Measurements from ENCODE around the gene ARMC2. TPM values are rescaled to one million over a fixed set of nuclear protein-coding genes. Genes with fewer than 3 reads are reported as not detected.

Gene ARMC2
- total and polyA plus RNA-seq, 2 experiments from 2014 or later: 2.7 to 4.4 TPM

DNA sequence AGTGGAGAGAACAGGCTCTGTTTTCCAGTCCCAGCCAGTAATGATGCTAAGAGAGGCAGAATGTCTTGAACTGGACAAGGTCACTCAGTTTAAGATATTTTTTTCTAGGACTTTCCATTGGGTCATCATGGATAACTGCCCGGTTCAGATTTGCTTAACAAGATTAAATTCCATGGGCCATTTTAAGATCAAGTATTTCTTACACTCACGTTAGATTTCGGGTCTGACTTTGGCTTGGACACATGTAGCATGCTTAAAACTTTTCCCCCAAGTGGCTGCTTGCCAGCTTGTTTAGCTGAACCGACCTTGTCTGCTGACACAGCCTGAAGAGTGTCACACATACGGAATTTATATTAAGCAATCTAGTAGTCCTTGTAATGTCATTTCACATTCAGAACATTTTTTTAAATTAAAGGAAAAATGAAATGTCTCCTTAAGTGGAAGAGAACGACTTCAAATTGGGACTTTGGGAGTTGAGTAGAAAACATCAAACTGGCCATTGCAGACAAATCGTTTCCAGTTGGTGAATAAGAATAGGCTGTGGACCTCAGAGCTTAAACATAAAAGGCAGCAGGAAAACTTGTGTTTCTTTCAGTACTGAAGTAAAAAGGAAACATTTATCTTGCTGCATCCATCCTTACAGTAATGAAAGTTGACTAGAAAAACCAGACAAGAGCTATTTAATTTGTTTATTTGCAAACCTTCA is 29.0 kb downstream of the ARMC2 start:
- H3K4me1 Mint-ChIP-seq: peaks cover 21% of the 10 kb centered on the region
- no peak overlapping the region for H3K4me3 ChIP-seq
- H3K9me2 ChIP-seq (ENCODE audit: insufficient read depth): no peaks in the 10 kb centered on the region
- H3K36me3 ChIP-seq (ENCODE audit: insufficient read depth): no peaks in the 10 kb centered on the region
- H3K27me3 ChIP-seq (ENCODE audit: insufficient read depth): no peaks in the 10 kb centered on the region
- H3K27ac Mint-ChIP-seq: no peak overlapping the region
- no peak overlapping the region for H3K27ac ChIP-seq (ENCODE audit: low read depth)
- peaks cover 4% of the 10 kb centered on the region for H3K27me3 Mint-ChIP-seq (ENCODE audit: insufficient read depth, low read depth, poor library complexity)
- H3K4me2 ChIP-seq: no peak overlapping the region
- H3K4me3 Mint-ChIP-seq: no peak overlapping the region
- no peak for TF ChIP-seq NANOG (IDR thresholded peaks at IDR 0.05; ENCODE audit: borderline replicate concordance)
- TF ChIP-seq, protein P1, sequence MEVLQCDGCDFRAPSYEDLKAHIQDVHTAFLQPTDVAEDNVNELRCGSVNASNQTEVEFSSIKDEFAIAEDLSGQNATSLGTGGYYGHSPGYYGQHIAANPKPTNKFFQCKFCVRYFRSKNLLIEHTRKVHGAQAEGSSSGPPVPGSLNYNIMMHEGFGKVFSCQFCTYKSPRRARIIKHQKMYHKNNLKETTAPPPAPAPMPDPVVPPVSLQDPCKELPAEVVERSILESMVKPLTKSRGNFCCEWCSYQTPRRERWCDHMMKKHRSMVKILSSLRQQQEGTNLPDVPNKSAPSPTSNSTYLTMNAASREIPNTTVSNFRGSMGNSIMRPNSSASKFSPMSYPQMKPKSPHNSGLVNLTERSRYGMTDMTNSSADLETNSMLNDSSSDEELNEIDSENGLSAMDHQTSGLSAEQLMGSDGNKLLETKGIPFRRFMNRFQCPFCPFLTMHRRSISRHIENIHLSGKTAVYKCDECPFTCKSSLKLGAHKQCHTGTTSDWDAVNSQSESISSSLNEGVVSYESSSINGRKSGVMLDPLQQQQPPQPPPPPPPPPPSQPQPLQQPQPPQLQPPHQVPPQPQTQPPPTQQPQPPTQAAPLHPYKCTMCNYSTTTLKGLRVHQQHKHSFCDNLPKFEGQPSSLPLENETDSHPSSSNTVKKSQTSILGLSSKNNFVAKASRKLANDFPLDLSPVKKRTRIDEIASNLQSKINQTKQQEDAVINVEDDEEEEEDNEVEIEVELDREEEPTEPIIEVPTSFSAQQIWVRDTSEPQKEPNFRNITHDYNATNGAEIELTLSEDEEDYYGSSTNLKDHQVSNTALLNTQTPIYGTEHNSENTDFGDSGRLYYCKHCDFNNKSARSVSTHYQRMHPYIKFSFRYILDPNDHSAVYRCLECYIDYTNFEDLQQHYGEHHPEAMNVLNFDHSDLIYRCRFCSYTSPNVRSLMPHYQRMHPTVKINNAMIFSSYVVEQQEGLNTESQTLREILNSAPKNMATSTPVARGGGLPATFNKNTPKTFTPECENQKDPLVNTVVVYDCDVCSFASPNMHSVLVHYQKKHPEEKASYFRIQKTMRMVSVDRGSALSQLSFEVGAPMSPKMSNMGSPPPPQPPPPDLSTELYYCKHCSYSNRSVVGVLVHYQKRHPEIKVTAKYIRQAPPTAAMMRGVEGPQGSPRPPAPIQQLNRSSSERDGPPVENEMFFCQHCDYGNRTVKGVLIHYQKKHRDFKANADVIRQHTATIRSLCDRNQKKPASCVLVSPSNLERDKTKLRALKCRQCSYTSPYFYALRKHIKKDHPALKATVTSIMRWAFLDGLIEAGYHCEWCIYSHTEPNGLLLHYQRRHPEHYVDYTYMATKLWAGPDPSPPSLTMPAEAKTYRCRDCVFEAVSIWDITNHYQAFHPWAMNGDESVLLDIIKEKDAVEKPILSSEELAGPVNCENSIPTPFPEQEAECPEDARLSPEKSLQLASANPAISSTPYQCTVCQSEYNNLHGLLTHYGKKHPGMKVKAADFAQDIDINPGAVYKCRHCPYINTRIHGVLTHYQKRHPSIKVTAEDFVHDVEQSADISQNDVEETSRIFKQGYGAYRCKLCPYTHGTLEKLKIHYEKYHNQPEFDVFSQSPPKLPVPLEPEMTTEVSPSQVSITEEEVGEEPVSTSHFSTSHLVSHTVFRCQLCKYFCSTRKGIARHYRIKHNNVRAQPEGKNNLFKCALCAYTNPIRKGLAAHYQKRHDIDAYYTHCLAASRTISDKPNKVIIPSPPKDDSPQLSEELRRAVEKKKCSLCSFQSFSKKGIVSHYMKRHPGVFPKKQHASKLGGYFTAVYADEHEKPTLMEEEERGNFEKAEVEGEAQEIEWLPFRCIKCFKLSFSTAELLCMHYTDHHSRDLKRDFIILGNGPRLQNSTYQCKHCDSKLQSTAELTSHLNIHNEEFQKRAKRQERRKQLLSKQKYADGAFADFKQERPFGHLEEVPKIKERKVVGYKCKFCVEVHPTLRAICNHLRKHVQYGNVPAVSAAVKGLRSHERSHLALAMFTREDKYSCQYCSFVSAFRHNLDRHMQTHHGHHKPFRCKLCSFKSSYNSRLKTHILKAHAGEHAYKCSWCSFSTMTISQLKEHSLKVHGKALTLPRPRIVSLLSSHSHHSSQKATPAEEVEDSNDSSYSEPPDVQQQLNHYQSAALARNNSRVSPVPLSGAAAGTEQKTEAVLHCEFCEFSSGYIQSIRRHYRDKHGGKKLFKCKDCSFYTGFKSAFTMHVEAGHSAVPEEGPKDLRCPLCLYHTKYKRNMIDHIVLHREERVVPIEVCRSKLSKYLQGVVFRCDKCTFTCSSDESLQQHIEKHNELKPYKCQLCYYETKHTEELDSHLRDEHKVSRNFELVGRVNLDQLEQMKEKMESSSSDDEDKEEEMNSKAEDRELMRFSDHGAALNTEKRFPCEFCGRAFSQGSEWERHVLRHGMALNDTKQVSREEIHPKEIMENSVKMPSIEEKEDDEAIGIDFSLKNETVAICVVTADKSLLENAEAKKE (CRISPR knock-in tag; IDR thresholded peaks at IDR 0.05): no peak
- TF ChIP-seq, protein P2, sequence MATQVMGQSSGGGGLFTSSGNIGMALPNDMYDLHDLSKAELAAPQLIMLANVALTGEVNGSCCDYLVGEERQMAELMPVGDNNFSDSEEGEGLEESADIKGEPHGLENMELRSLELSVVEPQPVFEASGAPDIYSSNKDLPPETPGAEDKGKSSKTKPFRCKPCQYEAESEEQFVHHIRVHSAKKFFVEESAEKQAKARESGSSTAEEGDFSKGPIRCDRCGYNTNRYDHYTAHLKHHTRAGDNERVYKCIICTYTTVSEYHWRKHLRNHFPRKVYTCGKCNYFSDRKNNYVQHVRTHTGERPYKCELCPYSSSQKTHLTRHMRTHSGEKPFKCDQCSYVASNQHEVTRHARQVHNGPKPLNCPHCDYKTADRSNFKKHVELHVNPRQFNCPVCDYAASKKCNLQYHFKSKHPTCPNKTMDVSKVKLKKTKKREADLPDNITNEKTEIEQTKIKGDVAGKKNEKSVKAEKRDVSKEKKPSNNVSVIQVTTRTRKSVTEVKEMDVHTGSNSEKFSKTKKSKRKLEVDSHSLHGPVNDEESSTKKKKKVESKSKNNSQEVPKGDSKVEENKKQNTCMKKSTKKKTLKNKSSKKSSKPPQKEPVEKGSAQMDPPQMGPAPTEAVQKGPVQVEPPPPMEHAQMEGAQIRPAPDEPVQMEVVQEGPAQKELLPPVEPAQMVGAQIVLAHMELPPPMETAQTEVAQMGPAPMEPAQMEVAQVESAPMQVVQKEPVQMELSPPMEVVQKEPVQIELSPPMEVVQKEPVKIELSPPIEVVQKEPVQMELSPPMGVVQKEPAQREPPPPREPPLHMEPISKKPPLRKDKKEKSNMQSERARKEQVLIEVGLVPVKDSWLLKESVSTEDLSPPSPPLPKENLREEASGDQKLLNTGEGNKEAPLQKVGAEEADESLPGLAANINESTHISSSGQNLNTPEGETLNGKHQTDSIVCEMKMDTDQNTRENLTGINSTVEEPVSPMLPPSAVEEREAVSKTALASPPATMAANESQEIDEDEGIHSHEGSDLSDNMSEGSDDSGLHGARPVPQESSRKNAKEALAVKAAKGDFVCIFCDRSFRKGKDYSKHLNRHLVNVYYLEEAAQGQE (IDR thresholded peaks at IDR 0.05; ENCODE audit: unreplicated experiment): no peak
- no peak for TF ChIP-seq EZH2phosphoT487 (IDR thresholded peaks at IDR 0.05; ENCODE audit: unreplicated experiment)
- no peak for TF ChIP-seq STAT1 (IDR thresholded peaks at IDR 0.05; ENCODE audit: unreplicated experiment)
- TF ChIP-seq, protein P3, sequence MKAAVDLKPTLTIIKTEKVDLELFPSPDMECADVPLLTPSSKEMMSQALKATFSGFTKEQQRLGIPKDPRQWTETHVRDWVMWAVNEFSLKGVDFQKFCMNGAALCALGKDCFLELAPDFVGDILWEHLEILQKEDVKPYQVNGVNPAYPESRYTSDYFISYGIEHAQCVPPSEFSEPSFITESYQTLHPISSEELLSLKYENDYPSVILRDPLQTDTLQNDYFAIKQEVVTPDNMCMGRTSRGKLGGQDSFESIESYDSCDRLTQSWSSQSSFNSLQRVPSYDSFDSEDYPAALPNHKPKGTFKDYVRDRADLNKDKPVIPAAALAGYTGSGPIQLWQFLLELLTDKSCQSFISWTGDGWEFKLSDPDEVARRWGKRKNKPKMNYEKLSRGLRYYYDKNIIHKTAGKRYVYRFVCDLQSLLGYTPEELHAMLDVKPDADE (IDR thresholded peaks at IDR 0.05): no peak
- TF ChIP-seq ZNF114 (CRISPR knock-in tag; IDR thresholded peaks at IDR 0.05): no peak
- TF ChIP-seq ZNF331 (CRISPR knock-in tag; IDR thresholded peaks at IDR 0.05; ENCODE audit: low read depth): no peak
- TF ChIP-seq POLR2AphosphoS5 (IDR thresholded peaks at IDR 0.05; ENCODE audit: low read depth): no peak
- no peak for TF ChIP-seq JUNB (IDR thresholded peaks at IDR 0.05; ENCODE audit: unreplicated experiment)
- TF ChIP-seq EZH2 (IDR thresholded peaks at IDR 0.05; ENCODE audit: low read depth, unreplicated experiment): no peak
- TF ChIP-seq CREB1 (CRISPR knock-in tag; IDR thresholded peaks at IDR 0.05; ENCODE audit: low read depth): no peak
- TF ChIP-seq, protein P4, sequence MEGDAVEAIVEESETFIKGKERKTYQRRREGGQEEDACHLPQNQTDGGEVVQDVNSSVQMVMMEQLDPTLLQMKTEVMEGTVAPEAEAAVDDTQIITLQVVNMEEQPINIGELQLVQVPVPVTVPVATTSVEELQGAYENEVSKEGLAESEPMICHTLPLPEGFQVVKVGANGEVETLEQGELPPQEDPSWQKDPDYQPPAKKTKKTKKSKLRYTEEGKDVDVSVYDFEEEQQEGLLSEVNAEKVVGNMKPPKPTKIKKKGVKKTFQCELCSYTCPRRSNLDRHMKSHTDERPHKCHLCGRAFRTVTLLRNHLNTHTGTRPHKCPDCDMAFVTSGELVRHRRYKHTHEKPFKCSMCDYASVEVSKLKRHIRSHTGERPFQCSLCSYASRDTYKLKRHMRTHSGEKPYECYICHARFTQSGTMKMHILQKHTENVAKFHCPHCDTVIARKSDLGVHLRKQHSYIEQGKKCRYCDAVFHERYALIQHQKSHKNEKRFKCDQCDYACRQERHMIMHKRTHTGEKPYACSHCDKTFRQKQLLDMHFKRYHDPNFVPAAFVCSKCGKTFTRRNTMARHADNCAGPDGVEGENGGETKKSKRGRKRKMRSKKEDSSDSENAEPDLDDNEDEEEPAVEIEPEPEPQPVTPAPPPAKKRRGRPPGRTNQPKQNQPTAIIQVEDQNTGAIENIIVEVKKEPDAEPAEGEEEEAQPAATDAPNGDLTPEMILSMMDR (conservative IDR thresholded peaks at IDR 0.05; ENCODE audit: low read depth in 2 of 2): no peak
- no peaks in the 10 kb centered on the region for H3K9me3 Mint-ChIP-seq
- H3K4me1 ChIP-seq (ENCODE audit: insufficient read depth): 0 out of 2 replicates have a peak, but pooled peaks cover 4% of the 10 kb centered on the region
- DNase-seq (ENCODE audit: low spot score) (no peak), ATAC-seq (no peak)
- H3K79me2 ChIP-seq (replicated peaks; ENCODE audit: insufficient read depth): no peaks in the 10 kb centered on the region
- no peak overlapping the region for H2AFZ ChIP-seq
- no peaks in the 10 kb centered on the region for H3K36me3 Mint-ChIP-seq (ENCODE audit: low read depth)
- H3F3A ChIP-seq (replicated peaks; ENCODE audit: low read depth): no peaks in the 10 kb centered on the region
- no peaks in the 10 kb centered on the region for H4K20me1 ChIP-seq (replicated peaks; ENCODE audit: insufficient read depth)

Data from GM23338 (cell line).